HG02981 (cell line): Measurements from ENCODE around the gene RNF34.
"Not testable (repeated sequence)": the region's sequence is repeated elsewhere in the genome, so short reads cannot be mapped to it uniquely, and the experiment has no call there.

ENCODE experiments used
- ATAC-seq: cut with Tn5 transposase; IDR thresholded peaks from one replicate; pipeline ENCODE4 v1.9.1; 2021; ENCODE audit warnings: mild to moderate bottlenecking, moderate library complexity; ENCODE audit not compliant: unreplicated experiment

RNF34 gene

GRCh38 chr12:121399391-121400331 is at the start of gene RNF34:
TSS of gene RNF34 (plus strand) at chr12:121400118. CDS start at chr12:121400213, 95 bp downstream.
- peak; percentile 89 for ATAC-seq

- peak; percentile 98 for ATAC-seq
These were observed 47.9 kb upstream of the RNF34 start, which contains the start of gene ANAPC5 for GRCh38 chr12:121351820-121352681. TSS of gene ANAPC5 (minus strand) at chr12:121352411. CDS start at chr12:121352340, 71 bp downstream.

DNA sequence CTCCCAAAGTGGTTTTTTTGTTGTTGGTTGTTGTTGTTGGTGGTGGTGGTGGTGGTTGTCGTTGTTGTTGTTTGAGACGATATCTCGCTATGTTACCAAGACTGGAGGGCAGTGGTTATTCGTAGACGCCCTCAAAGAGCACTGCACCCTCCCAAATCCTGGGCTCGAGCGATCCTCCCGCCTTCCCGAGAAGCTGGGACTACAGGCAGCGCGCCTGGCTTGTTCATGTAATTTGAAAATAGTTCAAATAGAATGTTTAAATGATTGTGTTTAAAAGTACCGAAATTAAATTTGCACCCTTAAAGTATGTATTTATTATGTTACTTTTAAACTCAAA is 47.3 kb upstream of the RNF34 start:
- no peak for ATAC-seq

DNA sequence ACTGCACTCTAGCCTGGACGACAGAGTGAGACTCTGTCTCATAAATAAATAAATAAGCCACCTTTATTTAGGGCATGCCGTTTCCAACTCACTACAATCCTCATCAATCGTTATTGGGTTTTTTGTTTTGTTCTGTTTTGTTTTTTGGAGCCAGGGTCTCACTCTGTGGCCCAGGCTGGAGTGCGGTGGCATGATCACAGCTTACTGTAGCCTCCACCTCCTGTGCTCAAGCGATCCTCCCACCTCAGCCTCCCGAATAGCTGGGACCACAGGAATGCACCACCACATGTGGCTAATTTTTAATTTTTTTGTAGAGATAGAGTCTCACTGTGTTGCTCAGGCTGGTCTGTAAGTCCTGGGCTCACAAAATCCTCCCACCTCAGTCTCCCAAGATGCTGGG is 44.1 kb upstream of the RNF34 start:
- no peak for ATAC-seq

GRCh38 chr12:121356657-121357056 is 43.3 kb upstream of the RNF34 start:
- ATAC-seq, result no peak

DNA sequence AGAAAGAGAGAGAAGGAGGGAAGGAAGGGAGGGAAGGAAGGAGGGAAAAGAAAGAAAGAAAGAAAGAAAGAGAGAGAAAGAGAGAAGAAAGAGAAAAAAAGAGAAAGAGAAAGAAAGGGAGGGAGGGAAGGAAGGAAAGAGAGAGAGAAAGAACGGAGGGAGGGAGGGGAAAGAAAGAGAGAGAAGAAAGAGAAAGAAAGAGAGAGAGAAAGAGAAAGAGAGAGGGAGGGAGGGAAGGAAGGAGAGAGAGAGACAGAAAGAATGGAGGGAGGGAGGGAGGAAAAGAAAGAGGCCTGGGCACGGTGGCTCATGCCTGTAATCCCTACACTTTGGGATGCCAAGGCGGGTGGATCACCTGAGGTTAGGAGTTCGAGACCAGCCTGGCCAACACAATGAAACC is 42.6 kb upstream of the RNF34 start:
- ATAC-seq, result no peak

GRCh38 chr12:121358073-121358472 is 41.8 kb upstream of the RNF34 start:
- ATAC-seq, result no peak

- ATAC-seq, result no peak
These were observed 35.2 kb upstream of the RNF34 start for GRCh38 chr12:121364683-121365121.

- ATAC-seq, result no peak
These were observed 34.4 kb upstream of the RNF34 start for GRCh38 chr12:121365416-121366062.

GRCh38 chr12:121366063-121366459 is 33.9 kb upstream of the RNF34 start:
- no peak for ATAC-seq

DNA sequence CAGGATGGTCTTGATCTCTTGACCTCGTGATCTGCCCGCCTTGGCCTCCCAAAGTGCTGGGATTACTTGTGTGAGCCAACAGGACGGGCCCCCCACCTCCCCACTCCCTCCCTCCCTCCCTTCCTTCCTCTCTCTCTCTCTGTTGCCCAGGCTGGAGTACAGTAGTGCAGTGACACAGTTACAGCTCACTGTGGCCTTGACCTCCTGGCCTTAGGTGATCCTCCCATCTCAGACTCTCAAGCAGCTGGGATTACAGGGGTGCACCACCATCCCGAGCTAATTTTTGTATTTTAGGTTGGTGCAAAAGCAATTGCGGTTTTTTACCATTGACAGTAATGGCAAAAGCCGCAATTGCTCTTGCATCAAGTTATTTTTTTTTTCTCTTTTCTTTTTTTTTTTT is 28.5 kb upstream of the RNF34 start:
- no peak for ATAC-seq

DNA sequence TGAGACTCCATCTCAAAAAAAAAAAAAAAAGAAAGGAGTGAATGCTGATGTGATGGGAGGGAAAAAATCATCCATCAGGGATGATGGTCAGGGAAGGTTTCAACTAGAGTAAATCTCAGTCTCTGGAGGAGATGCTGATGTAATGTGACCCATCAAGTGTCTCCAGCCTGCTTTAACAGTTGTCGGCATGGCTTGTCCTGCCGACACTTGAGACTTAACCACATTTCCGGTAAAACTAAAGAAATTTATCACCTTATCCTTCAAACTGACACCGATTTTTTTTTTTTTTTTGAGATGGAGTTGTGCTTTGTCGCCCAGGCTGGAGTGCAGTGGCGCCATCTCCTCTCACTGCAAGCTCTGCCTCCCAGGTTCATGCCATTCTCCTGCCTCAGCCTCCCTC is 26.2 kb upstream of the RNF34 start:
- no peak for ATAC-seq

DNA sequence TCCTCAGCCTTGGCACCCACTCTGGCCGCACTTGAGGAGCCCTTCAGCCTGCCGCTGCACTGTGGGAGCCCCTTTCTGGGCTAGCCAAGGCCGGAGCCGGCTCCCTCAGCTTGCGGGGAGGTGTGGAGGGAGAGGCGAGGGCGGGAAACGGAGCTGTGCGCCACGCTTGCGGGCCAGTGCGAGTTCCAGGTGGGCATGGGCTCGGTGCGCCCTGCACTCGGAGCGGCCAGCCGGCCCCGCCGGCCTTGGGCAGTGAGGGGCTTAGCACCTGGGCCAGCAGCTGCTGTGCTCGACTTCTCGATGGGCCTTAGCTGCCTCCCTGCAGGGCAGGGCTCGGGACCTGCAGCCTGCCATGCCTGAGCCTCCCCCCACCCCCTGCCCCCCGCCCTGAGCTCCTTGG is 25.6 kb upstream of the RNF34 start:
- ATAC-seq, result not testable (repeated sequence)

DNA sequence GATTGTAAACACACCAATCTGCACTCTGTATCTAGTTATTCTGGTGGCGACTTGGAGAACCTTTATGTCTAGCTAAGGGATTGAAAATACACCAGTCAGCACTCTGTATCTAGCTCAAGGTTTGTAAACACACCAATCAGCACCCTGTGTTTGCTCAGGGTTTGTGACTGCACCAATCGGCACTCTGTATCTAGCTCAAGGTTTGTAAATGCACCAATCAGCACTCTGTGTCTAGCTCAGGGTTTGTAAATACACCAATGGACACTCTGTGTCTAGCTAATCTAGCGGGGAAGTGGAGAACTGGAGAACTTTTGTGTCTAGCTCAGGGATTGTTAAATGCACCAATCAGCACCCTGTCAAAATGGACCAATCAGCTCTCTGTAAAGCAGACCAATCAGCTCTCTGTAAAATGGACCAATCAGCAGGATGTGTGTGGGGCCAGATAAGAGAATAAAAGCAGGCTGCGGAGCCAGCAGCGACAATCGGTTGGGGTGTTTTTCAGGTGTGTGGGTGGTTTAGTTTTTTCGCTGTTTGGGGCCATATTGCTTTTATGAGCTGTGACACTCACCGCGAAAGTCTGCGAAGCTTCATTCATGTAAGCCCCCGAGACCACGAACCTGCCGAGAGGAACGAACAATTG is 24.9 kb upstream of the RNF34 start:
- ATAC-seq, result not testable (repeated sequence)

- ATAC-seq, result no peak
These were observed 22.9 kb upstream of the RNF34 start for GRCh38 chr12:121376754-121377697.

GRCh38 chr12:121378736-121379135 is 21.2 kb upstream of the RNF34 start:
- no peak for ATAC-seq

GRCh38 chr12:121379945-121380344 is 20.0 kb upstream of the RNF34 start:
- no peak for ATAC-seq

DNA sequence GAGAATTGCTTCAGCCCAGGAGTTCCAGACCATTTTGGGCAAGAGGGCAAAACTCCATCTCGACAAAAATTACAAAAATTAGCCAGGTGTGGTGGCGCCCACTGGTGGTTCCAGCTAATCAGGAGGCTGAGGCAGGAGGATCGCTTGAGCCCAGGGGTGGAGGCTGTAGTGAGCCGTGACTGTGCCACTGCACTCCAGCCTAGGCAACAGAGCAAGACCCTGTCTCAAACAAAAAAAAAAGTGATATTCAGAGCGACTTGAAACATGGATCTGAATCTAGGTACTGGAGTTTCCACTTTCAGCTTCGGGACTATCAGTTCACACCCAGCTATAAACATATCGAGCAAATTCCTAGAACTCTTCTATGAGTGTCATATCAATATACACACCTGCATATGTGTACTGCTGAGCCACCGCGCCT is 16.3 kb upstream of the RNF34 start:
- ATAC-seq, result no peak

- not testable (repeated sequence) for ATAC-seq
These were observed 15.0 kb upstream of the RNF34 start for GRCh38 chr12:121384891-121385290.
